Embryonic facial prominence (tissue), 1 donor: Measurements from ENCODE around the gene KIFAP3.
"Not testable (repeated sequence)": the region's sequence is repeated elsewhere in the genome, so short reads cannot be mapped to it uniquely, and the experiment has no call there.

ENCODE experiments used
- DNase-seq: peaks from one replicate; pipeline ENCODE4 v3.0.0-alpha.2; 2016; ENCODE audit errors: extremely low spot score

The KIFAP3 gene

GRCh38 chr1:170063109-170063826 lies 11.2 kb downstream of the KIFAP3 start:
- DNase-seq, result no peak

GRCh38 chr1:170061676-170062075 lies 12.8 kb downstream of the KIFAP3 start:
- DNase-seq, result not testable (repeated sequence)

DNA sequence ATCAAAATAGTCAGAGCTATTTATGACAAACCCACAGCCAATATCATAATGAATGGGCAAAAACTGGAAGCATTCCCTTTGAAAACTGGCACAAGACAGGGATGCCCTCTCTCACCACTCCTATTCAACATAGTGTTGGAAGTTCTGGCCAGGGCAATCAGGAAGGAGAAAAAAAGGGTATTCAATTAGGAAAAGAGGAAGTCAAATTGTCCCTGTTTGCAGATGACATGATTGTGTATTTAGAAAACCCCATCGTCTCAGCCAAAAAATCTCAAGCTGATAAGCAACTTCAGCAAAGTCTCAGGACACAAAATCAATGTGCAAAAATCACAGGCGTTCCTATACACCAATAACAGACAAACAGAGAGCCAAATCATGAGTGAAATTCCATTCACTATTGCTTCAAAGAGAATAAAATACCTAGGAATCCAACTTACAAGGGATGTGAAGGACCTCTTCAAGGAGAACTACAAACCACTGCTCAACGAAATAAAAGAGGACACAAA lies 14.4 kb downstream of the KIFAP3 start:
- DNase-seq, result not testable (repeated sequence)

GRCh38 chr1:170049176-170049800 lies 25.2 kb downstream of the KIFAP3 start:
- no peak for DNase-seq

DNA sequence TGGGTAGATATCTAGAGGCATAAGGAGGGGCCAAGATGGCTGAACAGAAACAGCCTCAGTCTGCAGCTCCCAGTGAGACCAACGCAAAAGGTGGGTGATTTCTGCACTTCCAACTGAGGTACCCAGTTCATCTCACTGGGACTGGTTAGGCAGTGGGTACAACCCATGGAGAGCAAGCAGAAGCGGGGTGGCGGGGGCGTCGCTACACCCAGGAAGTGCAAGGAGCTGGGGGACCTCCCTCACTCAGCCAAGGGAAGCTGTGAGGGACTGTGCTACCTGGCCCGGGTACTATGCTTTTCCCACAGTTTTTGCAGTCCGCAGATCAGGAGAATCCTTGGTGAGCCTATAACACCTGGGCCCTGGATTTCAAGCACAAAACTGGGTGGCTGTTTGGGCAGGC lies 26.0 kb downstream of the KIFAP3 start:
- no peak for DNase-seq

DNA sequence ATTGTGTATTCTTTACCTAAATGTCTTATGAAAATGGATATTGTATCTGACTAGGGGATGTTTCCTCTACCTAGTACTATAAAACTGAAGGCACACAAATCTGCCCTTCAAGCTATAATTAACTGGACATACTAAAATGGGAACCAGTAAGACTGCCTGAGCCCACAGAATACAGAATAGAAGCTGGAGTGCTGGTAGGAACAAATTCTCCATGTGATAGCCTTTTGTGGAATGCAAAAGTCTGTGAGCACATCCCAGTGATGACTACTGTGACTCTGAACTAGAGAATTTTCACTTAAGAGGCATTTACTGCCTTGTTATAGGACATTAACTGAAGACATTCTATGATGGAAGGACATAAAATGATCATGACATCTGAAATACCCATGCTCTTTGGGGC lies 30.3 kb downstream of the KIFAP3 start:
- no peak for DNase-seq

- DNase-seq, result no peak
Measured at GRCh38 chr1:170041423-170042192, 32.9 kb downstream of the KIFAP3 start.

DNA sequence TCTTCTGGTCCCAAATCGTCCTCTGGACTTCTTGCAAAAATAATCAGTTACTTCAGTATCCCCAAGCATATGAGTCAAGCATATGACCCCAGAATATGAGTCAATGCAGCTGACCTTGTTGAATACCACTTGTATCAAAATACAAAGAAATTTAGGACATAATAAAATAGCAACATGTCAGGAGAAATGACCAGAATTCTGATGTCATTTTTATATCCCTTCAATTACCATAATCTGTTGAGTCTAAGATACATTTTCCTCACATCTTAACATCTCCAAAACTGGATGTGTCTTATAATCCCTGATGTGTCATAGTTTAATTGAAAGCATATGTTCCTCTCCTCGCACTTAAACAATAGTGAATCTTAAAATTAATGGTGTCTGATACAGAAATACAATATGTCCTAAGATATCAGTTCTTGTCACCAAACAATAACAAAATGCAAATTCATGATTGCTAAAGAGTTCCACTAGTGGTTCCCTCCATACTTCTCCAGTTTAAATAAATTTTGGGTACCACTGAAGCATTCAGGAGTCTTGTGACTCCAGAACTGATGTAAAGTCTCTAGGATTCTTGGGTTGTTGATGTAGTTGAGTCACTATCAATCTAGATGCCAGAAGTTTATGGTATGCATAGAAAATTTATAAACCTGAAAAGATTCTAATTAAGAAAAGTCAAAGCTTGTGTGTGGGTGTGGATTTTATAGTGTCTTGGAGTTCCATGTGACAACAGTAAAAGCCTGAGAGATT lies 41.8 kb downstream of the KIFAP3 start:
- no peak for DNase-seq

- DNase-seq, result no peak
Measured at GRCh38 chr1:170030212-170030611, 44.3 kb downstream of the KIFAP3 start.

DNA sequence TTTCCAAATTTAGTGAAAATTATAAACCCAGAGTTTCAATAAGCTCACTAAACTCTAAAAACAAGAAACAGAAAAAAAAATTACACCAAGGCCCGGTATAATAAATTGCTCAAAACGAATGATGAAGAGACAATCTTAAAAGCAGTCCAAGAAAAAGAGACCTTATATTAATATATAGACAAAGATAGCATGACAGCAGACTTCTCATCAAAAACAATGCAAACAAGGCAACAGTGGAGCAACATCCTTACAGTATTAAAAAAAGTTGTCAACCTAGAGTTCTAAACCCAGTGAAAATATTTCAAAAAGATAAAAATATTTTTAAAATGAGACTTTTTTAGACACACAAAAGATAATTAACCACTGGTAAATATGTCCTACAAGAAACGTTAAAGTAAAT lies 46.7 kb downstream of the KIFAP3 start:
- DNase-seq, result no peak

DNA sequence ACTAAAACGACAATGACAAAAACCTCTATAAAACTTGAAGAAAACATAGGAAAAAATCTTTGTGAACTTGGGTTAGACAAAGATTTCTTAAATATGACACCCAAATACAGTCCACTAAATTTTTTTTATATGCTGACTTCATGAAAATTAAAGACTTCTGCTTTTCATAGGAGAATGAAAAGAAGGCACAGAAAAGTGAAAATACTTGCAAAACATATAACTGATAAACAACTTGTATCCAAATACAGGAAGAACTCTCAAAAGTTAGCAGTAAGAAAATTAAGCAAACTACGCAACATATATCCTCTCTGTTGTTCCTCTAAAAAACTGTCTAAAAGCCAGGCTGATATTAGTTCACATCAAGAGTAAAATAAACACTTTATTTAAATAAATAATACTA lies 53.6 kb downstream of the KIFAP3 start:
- DNase-seq, result no peak

DNA sequence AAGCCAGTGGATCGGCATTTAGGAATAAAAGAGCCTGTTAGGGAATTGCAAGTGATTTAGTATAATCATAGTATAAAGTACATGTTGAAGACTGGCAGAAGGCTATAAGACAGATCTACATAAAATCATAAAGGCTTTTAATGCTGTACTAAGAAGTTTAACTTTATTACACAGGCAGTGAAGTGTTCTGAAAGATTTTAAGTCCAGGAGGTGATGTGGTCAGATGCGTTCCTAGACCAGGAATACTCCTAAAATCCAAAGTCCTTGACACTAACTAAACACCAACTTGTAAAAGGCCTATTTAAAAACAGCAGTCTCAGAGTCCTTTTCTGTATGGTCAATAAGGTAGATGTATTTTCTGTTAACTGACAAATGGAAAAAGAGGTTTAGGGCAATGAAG lies 57.0 kb downstream of the KIFAP3 start:
- no peak for DNase-seq

DNA sequence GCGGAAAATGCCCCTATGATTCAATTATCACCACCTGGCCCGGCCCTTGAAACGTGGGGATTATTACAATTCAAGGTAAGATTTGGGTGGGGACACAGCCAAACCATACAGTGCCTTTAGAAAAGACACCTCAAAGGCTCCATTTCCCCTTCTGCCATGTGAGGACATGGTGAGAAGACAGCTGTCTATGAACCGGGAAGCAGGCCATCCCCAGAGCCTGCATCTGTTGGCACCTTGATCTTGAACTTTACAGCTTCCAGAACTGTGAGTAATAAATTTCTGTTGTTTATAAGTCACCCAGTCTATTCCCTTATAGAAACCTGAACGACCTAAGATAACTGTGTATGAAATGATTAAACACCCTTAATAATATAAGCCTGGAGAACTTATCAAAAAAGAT lies 61.6 kb downstream of the KIFAP3 start:
- DNase-seq, result no peak

- peak; percentile 55 for DNase-seq
Measured at GRCh38 chr1:170010443-170010842, 64.1 kb downstream of the KIFAP3 start.

GRCh38 chr1:170009551-170009950 lies 64.9 kb downstream of the KIFAP3 start:
- no peak for DNase-seq

DNA sequence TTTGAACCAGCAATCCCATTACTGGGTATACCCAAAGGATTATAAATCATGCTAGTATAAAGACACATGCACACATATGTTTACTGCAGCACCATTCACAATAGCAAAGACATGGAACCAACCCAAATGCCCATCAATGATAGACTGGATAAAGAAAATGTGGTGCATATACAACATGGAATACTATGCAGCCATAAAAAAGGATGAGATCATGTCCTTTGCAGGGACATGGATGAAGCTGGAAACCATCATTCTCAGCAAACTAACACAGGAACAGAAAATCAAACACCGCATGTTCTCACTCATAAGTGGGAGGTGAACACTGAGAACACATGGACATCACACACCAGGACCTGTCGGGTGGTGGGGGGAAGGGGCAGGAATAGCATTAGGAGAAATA lies 65.8 kb downstream of the KIFAP3 start:
- not testable (repeated sequence) for DNase-seq

DNA sequence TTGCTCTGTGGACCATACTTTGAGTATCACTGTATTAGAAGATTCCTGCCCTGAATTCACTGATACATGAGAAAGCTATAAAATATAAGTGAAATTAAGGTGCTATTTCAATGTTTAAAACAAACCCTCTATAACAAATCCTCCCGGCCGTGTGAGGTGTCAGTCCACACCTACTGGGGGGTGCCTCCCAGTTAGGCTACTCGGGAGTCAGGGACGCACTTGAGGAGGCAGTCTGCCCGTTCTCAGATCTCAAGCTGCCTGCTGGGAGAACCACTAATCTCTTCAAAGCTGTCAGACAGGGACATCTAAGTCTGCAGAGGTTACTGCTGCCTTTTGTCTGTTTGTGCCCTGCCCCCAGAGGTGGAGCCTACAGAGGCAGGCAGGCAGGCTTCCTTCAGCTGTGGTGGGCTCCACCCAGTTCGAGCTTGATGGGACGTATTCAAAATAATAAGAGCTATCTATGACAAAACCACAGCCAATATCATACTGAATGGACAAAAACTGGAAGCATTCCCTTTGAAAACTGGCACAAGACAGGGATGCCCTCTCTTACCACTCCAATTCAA lies 71.1 kb downstream of the KIFAP3 start:
- DNase-seq, result not testable (repeated sequence)

DNA sequence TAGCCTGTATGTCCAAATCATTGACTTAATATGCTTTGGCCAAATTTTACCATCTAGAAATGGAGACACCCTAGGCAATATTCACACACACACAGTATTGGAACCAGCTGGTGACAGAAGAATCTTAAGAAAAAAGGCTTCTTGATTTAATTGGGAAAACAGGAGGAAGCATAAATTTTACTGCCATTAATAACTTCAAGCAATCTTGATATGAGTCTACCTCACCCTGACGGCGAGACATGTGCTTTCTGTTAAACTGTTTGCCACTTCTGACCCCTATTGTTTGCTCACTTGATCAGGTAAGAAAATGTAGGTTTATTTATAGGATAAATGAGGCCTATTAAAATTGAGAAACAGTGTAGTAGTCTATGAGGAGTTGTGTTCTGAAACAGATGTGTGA lies 73.2 kb downstream of the KIFAP3 start:
- DNase-seq, result no peak

GRCh38 chr1:169999761-170000160 lies 74.7 kb downstream of the KIFAP3 start:
- no peak for DNase-seq

DNA sequence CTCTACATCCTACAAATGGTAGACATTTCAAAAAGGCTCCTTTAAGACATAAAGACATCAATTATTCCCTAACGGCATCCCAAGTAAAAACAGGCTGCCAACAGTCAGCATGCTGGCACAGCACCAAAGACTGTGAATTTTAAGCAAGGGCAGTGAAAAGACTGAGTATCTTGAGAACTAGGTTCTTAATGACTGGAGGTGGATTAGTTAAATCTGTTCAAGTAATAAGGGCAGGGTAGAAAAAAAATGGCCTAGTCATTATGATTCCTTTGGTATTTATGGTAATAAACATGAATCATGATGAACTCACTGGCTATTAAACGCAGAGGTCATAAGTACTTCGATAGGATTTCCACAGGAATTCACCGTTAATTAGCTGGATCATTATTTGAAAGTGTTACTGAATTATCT lies 75.2 kb downstream of the KIFAP3 start:
- DNase-seq, result no peak

DNA sequence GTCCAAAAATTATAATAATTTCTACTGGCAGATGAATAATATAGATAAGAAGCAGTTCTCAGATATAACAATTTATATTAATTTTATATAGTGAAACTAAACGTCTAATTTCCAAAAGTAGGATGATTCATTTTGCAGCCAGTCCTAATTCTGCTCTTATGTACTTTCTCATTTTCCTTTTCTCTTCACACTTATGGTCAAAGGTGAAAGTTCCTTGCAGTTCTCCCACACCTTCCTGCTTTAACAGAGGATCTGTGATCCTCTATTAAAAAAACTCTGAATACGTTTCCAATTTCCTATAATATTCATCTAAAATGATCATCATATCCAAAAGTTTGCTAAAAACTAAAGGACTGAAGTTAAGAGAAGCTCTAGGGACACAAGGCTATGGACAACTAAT lies 78.5 kb downstream of the KIFAP3 start:
- no peak for DNase-seq

GRCh38 chr1:169989246-169989645 lies 85.2 kb downstream of the KIFAP3 start:
- no peak for DNase-seq
